ENCODE data around the gene MTARC2.

MTARC2 gene

DNA sequence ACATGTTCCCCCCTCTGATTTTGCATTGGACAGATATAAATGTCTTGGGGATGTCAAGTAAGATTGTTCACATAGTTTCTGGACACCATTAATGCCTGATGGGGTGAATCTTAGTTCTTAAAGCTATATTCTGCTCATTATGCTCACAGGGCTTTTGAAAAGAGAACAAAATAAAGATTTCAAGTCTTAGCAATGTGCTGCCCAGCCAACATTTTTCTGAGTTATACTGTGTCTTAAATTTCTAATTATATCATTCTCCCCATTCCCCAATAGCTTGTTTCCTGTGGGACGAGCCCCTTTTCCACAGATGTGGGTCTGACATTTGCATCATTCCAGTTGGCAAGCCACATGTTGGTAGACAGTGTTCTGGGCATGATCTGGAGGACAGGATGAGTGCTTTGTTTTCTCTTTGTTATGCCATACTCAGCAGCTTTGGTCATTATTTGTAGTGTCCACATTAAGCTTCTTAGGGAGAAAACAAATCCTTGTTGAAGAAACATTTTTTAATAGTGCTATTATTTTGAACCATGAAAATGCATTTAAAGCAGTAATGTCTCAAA lies 71.4 kb downstream of the MTARC2 start:
- H3K4me3 ChIP-seq (ENCODE audit: low read depth in 1 of 2, low read length in 2 of 2) = no peak overlapping the region
- no peaks in the 10 kb centered on the region for H3K9me3 ChIP-seq (ENCODE audit: low read length)
- peaks cover 60% of the 10 kb centered on the region for H3K4me1 ChIP-seq (ENCODE audit: insufficient read depth, low read length)
- H3K27me3 ChIP-seq (ENCODE audit: control insufficient read depth in 1 of 2, insufficient read depth in 2 of 2, low read length in 2 of 2) = no peaks in the 10 kb centered on the region
- peak overlapping the region; percentile 59 for H3K27ac ChIP-seq (ENCODE audit: low read depth, low read length)
- no peaks in the 10 kb centered on the region for H3K36me3 ChIP-seq (ENCODE audit: insufficient read depth, low read length)
- H3K9ac ChIP-seq (ENCODE audit: low read length) = no peak overlapping the region

DNA sequence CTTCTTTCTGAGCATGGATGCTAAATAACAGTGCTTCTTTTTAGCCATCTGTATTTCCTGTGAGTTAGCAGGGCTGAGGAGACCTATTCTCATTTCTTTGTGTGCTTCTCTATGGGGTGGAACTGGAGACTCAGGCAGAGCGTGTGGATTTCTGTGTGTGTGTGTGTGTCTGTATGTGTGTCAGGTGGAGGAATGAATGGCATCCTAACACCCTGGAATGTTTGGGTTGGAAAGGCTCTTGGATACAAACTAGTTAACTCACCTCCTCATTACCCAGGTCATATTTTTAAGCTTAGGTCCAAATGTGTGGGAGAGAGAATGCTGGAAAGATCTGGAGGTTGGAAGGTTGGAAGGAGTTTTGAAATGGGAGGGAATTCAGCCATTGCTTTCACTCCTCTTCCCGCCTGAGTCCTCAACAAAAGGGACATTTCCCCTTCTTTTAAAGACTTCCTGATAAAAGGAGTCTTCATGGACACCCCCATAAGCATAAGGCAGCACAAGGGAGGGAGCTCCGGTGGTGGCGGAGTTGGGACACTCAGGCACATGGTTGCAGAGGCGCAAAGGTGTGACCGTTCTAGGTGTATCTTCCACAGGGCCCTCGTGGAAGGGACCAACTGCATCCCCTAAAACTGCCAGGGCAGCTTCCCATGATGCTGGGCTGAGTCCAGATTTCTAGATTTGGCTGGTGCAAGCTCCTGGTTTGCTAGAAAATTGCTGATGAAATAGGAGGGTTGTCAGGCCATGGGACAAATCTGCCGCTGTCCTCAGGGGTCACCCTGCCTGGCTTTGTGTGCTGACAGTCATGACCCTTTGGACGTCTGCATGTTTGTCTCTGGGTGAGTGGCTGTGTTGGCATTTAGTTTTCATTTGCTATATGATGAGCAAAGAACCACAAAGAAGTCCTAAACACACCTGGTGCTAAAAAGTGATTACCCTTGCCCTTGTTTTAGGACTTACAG lies 76.2 kb downstream of the MTARC2 start:
- Histone ChIP-seq H3K9me3 (ENCODE audit: low read length) (no peaks in the 10 kb centered on the region), H3K4me1 (ENCODE audit: insufficient read depth, low read length) (peaks cover 40% of the 10 kb centered on the region), H3K27me3 (ENCODE audit: control insufficient read depth in 1 of 2, insufficient read depth in 2 of 2, low read length in 2 of 2) (no peaks in the 10 kb centered on the region), H3K36me3 (ENCODE audit: insufficient read depth, low read length) (no peaks in the 10 kb centered on the region), H3K27ac (ENCODE audit: low read depth, low read length) (no peak overlapping the region), H3K4me3 (ENCODE audit: low read depth in 1 of 2, low read length in 2 of 2) (no peak overlapping the region), H3K9ac (ENCODE audit: low read length) (no peak overlapping the region)

DNA sequence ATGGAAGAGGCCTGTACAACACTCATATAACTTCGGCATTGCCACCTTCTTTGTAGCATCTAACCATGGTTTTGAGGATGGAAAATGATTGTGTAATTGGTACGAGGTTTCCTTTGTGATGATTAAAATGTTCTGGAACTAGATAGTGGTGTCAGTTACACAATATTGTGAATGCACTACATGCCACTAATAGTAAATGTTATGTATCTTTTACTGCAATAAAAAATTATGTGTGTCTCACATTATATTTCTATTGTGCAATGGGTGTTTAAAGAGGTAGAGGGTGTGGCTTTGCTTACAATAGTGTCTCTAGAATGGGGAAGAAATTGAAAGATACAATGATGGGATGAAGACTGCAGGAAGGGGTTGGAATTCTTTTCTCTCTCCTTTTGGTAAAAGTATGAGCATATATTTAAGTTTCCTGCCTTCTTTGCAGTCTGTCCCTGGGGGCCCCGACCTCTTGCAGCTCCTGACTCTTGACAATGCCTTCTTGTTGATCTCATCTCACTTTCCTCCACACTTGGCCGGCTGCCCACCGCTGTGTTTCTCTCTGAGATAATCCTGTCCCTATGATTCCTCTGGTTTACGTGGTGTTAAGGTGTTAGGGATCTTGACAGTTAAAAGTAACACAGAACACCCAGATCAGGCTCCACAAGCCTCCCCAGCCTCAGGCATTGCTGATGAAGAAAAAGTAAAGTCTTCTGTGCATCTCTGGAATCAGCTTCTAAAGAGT lies 77.9 kb downstream of the MTARC2 start:
- Histone ChIP-seq H3K36me3 (ENCODE audit: insufficient read depth, low read length) (no peaks in the 10 kb centered on the region), H3K4me3 (ENCODE audit: low read depth in 1 of 2, low read length in 2 of 2) (no peak overlapping the region), H3K9me3 (ENCODE audit: low read length) (no peaks in the 10 kb centered on the region), H3K9ac (ENCODE audit: low read length) (no peak overlapping the region), H3K27me3 (ENCODE audit: control insufficient read depth in 1 of 2, insufficient read depth in 2 of 2, low read length in 2 of 2) (no peaks in the 10 kb centered on the region), H3K4me1 (ENCODE audit: insufficient read depth, low read length) (peaks cover 37% of the 10 kb centered on the region), H3K27ac (ENCODE audit: low read depth, low read length) (no peak overlapping the region)

DNA sequence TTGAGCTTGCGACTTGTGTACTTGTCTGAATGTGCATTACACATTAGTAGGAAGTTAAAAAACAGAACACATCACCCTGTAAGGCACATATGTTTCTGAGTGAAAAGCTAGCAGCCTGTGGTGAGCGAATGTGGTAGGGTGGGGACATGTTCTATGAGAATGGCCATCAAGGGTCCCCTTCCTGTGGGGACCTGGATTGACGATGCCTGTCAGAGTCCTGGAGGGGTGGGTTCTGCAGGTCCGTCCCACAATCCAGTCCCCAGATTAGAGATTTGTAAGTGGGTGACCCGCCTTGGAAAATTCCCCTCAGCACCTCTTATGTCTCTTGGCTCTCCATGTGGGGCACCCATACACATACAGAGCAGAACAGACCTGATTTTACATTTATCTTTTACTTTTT lies 78.6 kb downstream of the MTARC2 start:
- H3K9me3 ChIP-seq (ENCODE audit: low read length) = no peaks in the 10 kb centered on the region
- peaks cover 37% of the 10 kb centered on the region for H3K4me1 ChIP-seq (ENCODE audit: insufficient read depth, low read length)
- H3K27ac ChIP-seq (ENCODE audit: low read depth, low read length) = no peak overlapping the region
- no peak overlapping the region for H3K9ac ChIP-seq (ENCODE audit: low read length)
- no peaks in the 10 kb centered on the region for H3K36me3 ChIP-seq (ENCODE audit: insufficient read depth, low read length)
- no peak overlapping the region for H3K4me3 ChIP-seq (ENCODE audit: low read depth in 1 of 2, low read length in 2 of 2)
- H3K27me3 ChIP-seq (ENCODE audit: control insufficient read depth in 1 of 2, insufficient read depth in 2 of 2, low read length in 2 of 2) = no peaks in the 10 kb centered on the region

DNA sequence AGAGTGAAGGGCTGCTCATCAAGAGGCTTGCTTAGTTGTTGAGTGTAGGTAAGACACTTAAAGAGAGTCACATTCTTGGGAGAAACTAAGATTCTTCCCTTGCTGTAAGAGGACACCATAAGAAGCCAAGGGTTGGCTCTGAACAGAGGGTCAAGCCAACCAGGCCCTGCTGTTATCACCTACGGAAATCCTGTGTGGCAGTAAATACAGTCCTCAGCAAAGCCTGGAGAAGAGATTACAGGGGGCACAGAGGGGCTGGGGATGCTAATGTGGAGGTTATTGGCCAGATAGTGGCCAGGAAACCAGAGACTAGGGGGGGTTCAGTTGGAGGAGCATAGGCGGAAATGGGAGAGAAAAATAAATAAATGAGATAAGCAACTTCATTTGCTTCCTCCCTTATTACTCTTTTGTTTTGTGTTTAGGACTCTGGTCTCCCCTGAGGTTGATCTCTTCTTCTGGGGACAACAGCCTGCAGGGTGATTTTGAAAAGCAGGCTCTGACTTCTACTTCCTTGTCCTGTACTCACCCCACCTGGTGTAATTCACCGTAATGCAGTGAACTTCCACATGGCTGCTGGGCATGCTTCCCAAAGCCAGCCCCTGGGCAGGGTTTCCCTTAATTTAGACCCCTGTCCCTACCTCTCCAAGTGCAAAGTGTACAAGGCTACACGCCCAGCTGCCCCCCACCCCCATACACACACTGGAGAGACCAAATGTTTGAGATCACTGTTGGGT lies 79.5 kb downstream of the MTARC2 start:
- Histone ChIP-seq H3K36me3 (ENCODE audit: insufficient read depth, low read length) (no peaks in the 10 kb centered on the region), H3K4me3 (ENCODE audit: low read depth in 1 of 2, low read length in 2 of 2) (no peak overlapping the region), H3K9ac (ENCODE audit: low read length) (no peak overlapping the region), H3K4me1 (ENCODE audit: insufficient read depth, low read length) (peaks cover 37% of the 10 kb centered on the region), H3K27me3 (ENCODE audit: control insufficient read depth in 1 of 2, insufficient read depth in 2 of 2, low read length in 2 of 2) (no peaks in the 10 kb centered on the region), H3K9me3 (ENCODE audit: low read length) (no peaks in the 10 kb centered on the region), H3K27ac (ENCODE audit: low read depth, low read length) (no peak overlapping the region)

DNA sequence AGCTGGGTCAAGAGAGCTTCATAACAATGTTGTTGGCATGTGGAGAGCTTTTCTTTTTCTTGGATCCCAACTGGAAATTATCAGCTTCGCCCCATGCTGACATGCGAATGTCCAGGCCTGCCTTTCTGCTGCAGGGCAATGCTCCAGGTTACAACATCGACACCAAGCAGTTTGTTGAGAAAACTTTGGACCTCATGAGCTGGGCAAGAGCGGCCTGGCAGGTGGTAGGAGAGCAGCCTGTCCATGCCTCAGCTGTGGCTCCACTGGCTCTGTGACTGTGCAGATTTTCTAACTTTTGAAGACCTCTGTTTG lies 80.0 kb downstream of the MTARC2 start:
- no peaks in the 10 kb centered on the region for H3K27me3 ChIP-seq (ENCODE audit: control insufficient read depth in 1 of 2, insufficient read depth in 2 of 2, low read length in 2 of 2)
- H3K4me1 ChIP-seq (ENCODE audit: insufficient read depth, low read length) = peaks cover 41% of the 10 kb centered on the region
- H3K36me3 ChIP-seq (ENCODE audit: insufficient read depth, low read length) = no peaks in the 10 kb centered on the region
- no peak overlapping the region for H3K27ac ChIP-seq (ENCODE audit: low read depth, low read length)
- H3K9ac ChIP-seq (ENCODE audit: low read length) = no peak overlapping the region
- H3K4me3 ChIP-seq (ENCODE audit: low read depth in 1 of 2, low read length in 2 of 2) = no peak overlapping the region
- no peaks in the 10 kb centered on the region for H3K9me3 ChIP-seq (ENCODE audit: low read length)

DNA sequence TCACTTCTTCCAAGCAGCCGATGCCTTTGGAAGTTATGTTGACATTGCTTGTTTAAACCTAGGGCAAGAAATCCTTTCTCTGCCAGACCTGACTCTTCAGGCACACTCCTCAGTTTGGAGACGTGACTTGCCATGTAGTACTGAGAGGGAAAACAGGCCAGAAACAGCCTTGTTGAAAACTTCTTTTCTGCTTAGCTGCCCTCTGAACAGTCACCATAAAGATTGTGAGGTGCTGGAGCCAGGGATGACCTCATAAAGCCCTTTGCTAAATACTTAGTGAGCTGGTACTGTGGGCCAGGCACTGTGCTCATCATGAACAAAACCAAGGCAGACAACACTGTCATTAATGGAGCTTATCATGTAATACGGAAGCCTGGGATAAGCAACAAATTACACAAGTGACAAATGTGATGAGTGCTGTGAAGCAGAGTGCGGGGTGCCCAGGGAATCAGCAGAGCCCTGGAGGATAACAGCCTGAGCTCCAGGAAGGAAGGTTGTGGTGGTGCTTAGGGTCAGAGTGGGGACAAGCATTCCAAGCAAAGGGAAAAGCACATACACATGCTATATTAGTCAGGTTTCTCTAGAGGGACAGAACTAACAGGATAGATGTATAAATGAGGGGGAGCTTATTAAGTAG lies 80.9 kb downstream of the MTARC2 start:
- Histone ChIP-seq H3K9me3 (ENCODE audit: low read length) (no peaks in the 10 kb centered on the region), H3K27me3 (ENCODE audit: control insufficient read depth in 1 of 2, insufficient read depth in 2 of 2, low read length in 2 of 2) (no peaks in the 10 kb centered on the region), H3K27ac (ENCODE audit: low read depth, low read length) (no peak overlapping the region), H3K4me3 (ENCODE audit: low read depth in 1 of 2, low read length in 2 of 2) (no peak overlapping the region), H3K9ac (ENCODE audit: low read length) (no peak overlapping the region), H3K36me3 (ENCODE audit: insufficient read depth, low read length) (no peaks in the 10 kb centered on the region), H3K4me1 (ENCODE audit: insufficient read depth, low read length) (peaks cover 48% of the 10 kb centered on the region)

DNA sequence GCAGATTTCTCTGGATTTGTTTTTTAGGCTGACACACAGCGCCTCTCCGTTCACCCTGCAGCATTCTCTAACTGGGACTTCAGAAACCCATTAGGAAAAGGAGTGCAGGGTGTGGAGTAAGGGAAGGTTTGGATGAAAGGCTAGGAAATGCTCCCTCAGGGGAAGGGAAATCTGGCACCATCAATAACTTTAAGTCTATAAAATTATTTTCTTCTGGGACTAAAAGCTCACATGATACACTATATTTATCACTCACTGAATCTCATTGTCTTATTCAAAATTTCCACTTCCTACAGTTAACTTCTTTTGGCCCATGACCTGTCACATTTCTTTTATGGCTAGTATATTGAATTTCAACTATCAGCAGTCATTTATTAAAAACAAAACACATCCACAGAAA lies 85.3 kb downstream of the MTARC2 start:
- no peak overlapping the region for H3K9ac ChIP-seq (ENCODE audit: low read length)
- no peak overlapping the region for H3K4me3 ChIP-seq (ENCODE audit: low read depth in 1 of 2, low read length in 2 of 2)
- no peaks in the 10 kb centered on the region for H3K9me3 ChIP-seq (ENCODE audit: low read length)
- H3K36me3 ChIP-seq (ENCODE audit: insufficient read depth, low read length) = no peaks in the 10 kb centered on the region
- no peak overlapping the region for H3K27ac ChIP-seq (ENCODE audit: low read depth, low read length)
- H3K27me3 ChIP-seq (ENCODE audit: control insufficient read depth in 1 of 2, insufficient read depth in 2 of 2, low read length in 2 of 2) = no peaks in the 10 kb centered on the region
- H3K4me1 ChIP-seq (ENCODE audit: insufficient read depth, low read length) = peaks cover 32% of the 10 kb centered on the region

Measured in muscle layer of colon (tissue), 2 donors.